Neutrophil (primary cell): ENCODE results near the gene SLC9A9.

Source experiments
- H3K27ac ChIP-seq: fragments of 200-600 bp; sonication (generic); 2 replicates; pipeline ENCODE4 v1.5.1; 2016; ENCODE audit warnings: mild to moderate bottlenecking, moderate library complexity
- H3K27me3 ChIP-seq: fragments of 200-600 bp; sonication (generic); 2 replicates; pipeline ENCODE4 v1.6.0; 2016; ENCODE audit warnings: mild to moderate bottlenecking
- H3K36me3 ChIP-seq: fragments of 200-600 bp; sonication (generic); 2 replicates; pipeline ENCODE4 v1.5.1; 2017
- H3K4me1 ChIP-seq, 2 experiments: fragments of 200-600 bp in 1 of 2; sonication (generic) in 1 of 2; 1 replicate in 1 of 2; 2 replicates in 1 of 2; pipeline versions ENCODE4 v1.5.1 to v1.6.1; 2013 to 2016; ENCODE audit warnings: low read depth in 1 of 2, low read length in 1 of 2, mild to moderate bottlenecking in 1 of 2, moderate library complexity in 1 of 2; ENCODE audit not compliant: control insufficient read depth in 1 of 2, insufficient read depth in 1 of 2
- H3K4me3 ChIP-seq, 2 experiments: fragments of 200-600 bp in 1 of 2; sonication (generic) in 1 of 2; 1 replicate in 1 of 2; 2 replicates in 1 of 2; pipeline ENCODE4 v1.5.1; 2013 to 2016; ENCODE audit warnings: low read depth in 1 of 2, low read length in 1 of 2, mild to moderate bottlenecking in 1 of 2, moderate library complexity in 1 of 2
- H3K9me3 ChIP-seq: fragments of 200-600 bp; sonication (generic); 2 replicates; pipeline ENCODE4 v1.5.1; 2016
- CTCF ChIP-seq: fragments of 200-600 bp; sonication (generic); IDR thresholded peaks from 2 replicates; pipeline ENCODE4 v1.5.1; 2016; ENCODE audit warnings: antibody characterized with exemption

Gene SLC9A9

GRCh38 chr3:143551761-143552160, 296.5 kb downstream of the SLC9A9 start:
- H3K27ac ChIP-seq, result no peak overlapping the region
- H3K4me1 ChIP-seq, result no peaks in the 10 kb centered on the region
- no peak overlapping the region for H3K4me3 ChIP-seq
- no peak for TF ChIP-seq CTCF
- H3K9me3 ChIP-seq, result no peaks in the 10 kb centered on the region
- no peaks in the 10 kb centered on the region for H3K27me3 ChIP-seq
- no peaks in the 10 kb centered on the region for H3K36me3 ChIP-seq

- Histone ChIP-seq H3K27ac (no peak overlapping the region), H3K9me3 (no peaks in the 10 kb centered on the region), H3K36me3 (no peaks in the 10 kb centered on the region), H3K4me1 (no peaks in the 10 kb centered on the region), H3K27me3 (no peaks in the 10 kb centered on the region), H3K4me3 (no peak overlapping the region)
- TF ChIP-seq CTCF, result no peak
Observed at GRCh38 chr3:143548861-143549497, 299.3 kb downstream of the SLC9A9 start.

- no peaks in the 10 kb centered on the region for H3K9me3 ChIP-seq
- no peak for TF ChIP-seq CTCF
- no peak overlapping the region for H3K4me3 ChIP-seq
- H3K27ac ChIP-seq, result no peak overlapping the region
- no peaks in the 10 kb centered on the region for H3K36me3 ChIP-seq
- no peaks in the 10 kb centered on the region for H3K4me1 ChIP-seq
- H3K27me3 ChIP-seq, result no peaks in the 10 kb centered on the region
Observed at GRCh38 chr3:143548393-143548792, 299.9 kb downstream of the SLC9A9 start.

GRCh38 chr3:143538577-143538981, 309.7 kb downstream of the SLC9A9 start:
- no peak for TF ChIP-seq CTCF
- no peaks in the 10 kb centered on the region for H3K9me3 ChIP-seq
- no peaks in the 10 kb centered on the region for H3K36me3 ChIP-seq
- H3K4me3 ChIP-seq, result no peak overlapping the region
- H3K4me1 ChIP-seq, result no peaks in the 10 kb centered on the region
- H3K27me3 ChIP-seq, result no peaks in the 10 kb centered on the region
- H3K27ac ChIP-seq, result no peak overlapping the region

GRCh38 chr3:143538061-143538460, 310.2 kb downstream of the SLC9A9 start:
- H3K4me1 ChIP-seq, result no peaks in the 10 kb centered on the region
- no peak for TF ChIP-seq CTCF
- H3K36me3 ChIP-seq, result no peaks in the 10 kb centered on the region
- H3K27ac ChIP-seq, result no peak overlapping the region
- no peaks in the 10 kb centered on the region for H3K27me3 ChIP-seq
- H3K9me3 ChIP-seq, result no peaks in the 10 kb centered on the region
- H3K4me3 ChIP-seq, result no peak overlapping the region
